Heart right ventricle (tissue), 16 donors: ENCODE results near the gene LAD1. TPM values are rescaled to one million over a fixed set of nuclear protein-coding genes. Genes with fewer than 3 reads are reported as not detected.

Source experiments
- ATAC-seq, 8 donors: fragments of 200-7000 bp; cut with Tn5 transposase; one replicate each; pipeline ENCODE4 v1.9.1; 2020; ENCODE audit warnings: mild to moderate bottlenecking in 8 of 8, moderate library complexity in 8 of 8, moderate number of reproducible peaks in 1 of 8
- DNase-seq, 2 donors: peaks; one replicate each; pipeline ENCODE4 v3.0.0-alpha.2; 2020
- H3K27ac ChIP-seq, 10 donors: fragments of 200-600 bp; sonication (generic) in 2 of 10; one replicate each; pipeline versions ENCODE4 v1.5.0 to v1.8.0; 2020 to 2022; ENCODE audit warnings: mild to moderate bottlenecking in 3 of 10
- H3K27me3 ChIP-seq, 7 donors: fragments of 200-600 bp; one replicate each; pipeline ENCODE4 v1.8.0; 2021 to 2022; ENCODE audit warnings: mild to moderate bottlenecking in 2 of 7
- H3K36me3 ChIP-seq, 9 donors: fragments of 200-600 bp; sonication (generic) in 1 of 9; one replicate each; pipeline versions ENCODE4 v1.5.0 to v1.8.0; 2020 to 2022; ENCODE audit warnings: mild to moderate bottlenecking in 2 of 9
- H3K4me1 ChIP-seq, 9 donors: fragments of 200-600 bp; sonication (generic) in 1 of 9; one replicate each; pipeline versions ENCODE4 v1.5.0 to v1.8.0; 2020 to 2022; ENCODE audit warnings: mild to moderate bottlenecking in 4 of 9
- H3K4me3 ChIP-seq, 10 donors: fragments of 200-600 bp; sonication (generic) in 2 of 10; one replicate each; pipeline versions ENCODE4 v1.5.0 to v1.8.0; 2020 to 2022; ENCODE audit warnings: mild to moderate bottlenecking in 7 of 10, moderate library complexity in 2 of 10
- H3K9me3 ChIP-seq, 11 donors: fragments of 200-600 bp in 10 of 11; sonication (generic) in 2 of 11; one replicate each; pipeline versions ENCODE4 v1.5.0 to v1.8.0; 2013 to 2022; ENCODE audit warnings: mild to moderate bottlenecking in 2 of 11, control low read depth in 1 of 11, moderate library complexity in 1 of 11
- CTCF ChIP-seq, 9 donors: fragments of 200-600 bp; sonication (generic) in 2 of 9; IDR thresholded peaks; one replicate each; pipeline versions ENCODE4 v1.5.0 to v1.8.0; 2021 to 2022; ENCODE audit warnings: antibody characterized with exemption in 9 of 9, mild to moderate bottlenecking in 5 of 9, moderate library complexity in 1 of 9
- WGBS, 2 donors: extraction: QIAGEN DNeasy Blood & Tissue Kit; methylation state at CpG; one replicate each; pipeline ENCODE4 v1.1.7; 2013; ENCODE audit warnings: inconsistent platforms in 1 of 2; 5-methylcytosine and 5-hydroxymethylcytosine counted together
- intact Hi-C, 10 donors: fragments of 100-400 bp; cut with DNase I; formaldehyde crosslinking; loops; one replicate each; pipeline versions ENCODE4 v1.11.1 to v1.14.2; 2022
- polyA plus RNA-seq, 2 donors: library from polyadenylated mRNA; stranded (reverse); fragments of 200-250 nt; gene quantifications; one replicate each; pipeline ENCODE4 v1.2.3, GENCODE V29; 2013
- total RNA-seq, 10 donors: library from RNA; stranded (reverse); fragmentation: NEBNext Ultra II Directional in 3 of 10; extraction: Animal tissue kit (Norgen Biotek cat#: 25700) in 3 of 10; gene quantifications; one replicate each; pipeline versions ENCODE4 v1.2.1 to v1.2.4, GENCODE V29; 2021 to 2023
- donor health status: Arrhythmogenic right ventricular cardiomyopathy.
- donor health status: ischemic (EF 13 %, LVEDD 7.1; RV severe dilation, severe dysfunction).
- donor health status: healthy with polysubstance abuse.
- donor health status: DM: no; HTN: yes; CAD: no.
- donor health status: DM: no; HTN: no; CAD: no.
- donor health status: ischemic (EF 25% LVEDD 6.9; RV normal size, moderate dysfunction).
- donor health status: ischemic (EF 25% LVEDD 5.7; RV mildly dilated, moderate dysfunction).
- donor health status: healthy.
- donor health status: DM: yes; HTN: yes; CAD: no.
- donor health status: Ischemic cardiomyopathy.
- donor health status: ischemic (EF 35%, LVEDD 5.7; RV mildly dilated, moderate dysfunction).
- donor health status: nonischemic (EF 11% LVEDD 7.7; RV severe dilation, severe dysfunction).
- donor health status: DM: yes; HTN: yes; CAD: no.
- donor health status: PGD.
- donor health status: ischemic (EF 29% LVEDD 5.4; RV normal size, mild dysfunction).
- donor health status: nonischemic (EF 23%, LVEDD 6.1; RV moderate dilation, normal function).

Gene LAD1
- total and polyA plus RNA-seq, 12 donors: 0.85 to 42.2 (median 2.9) TPM

GRCh38 chr1:201377611-201378092, 21.5 kb downstream of the LAD1 start, which contains the start of gene TNNT2:
TNNT2 (minus strand) TSS chr1:201377680; CDS start chr1:201373254, 4,426 bp downstream.
- peak within 1 kb of the TSS; percentile 85 to 99 (median 92) for H3K27ac ChIP-seq
- H3K9me3 ChIP-seq: no peaks in the 10 kb centered on the region
- intact Hi-C loops: no loop called here
- H3K4me1 ChIP-seq: peaks cover 0 to 48% (median 15%) of the 10 kb centered on the region in 9 donors
- DNase-seq (peak; percentile 69 to 81), ATAC-seq (peak; percentile 51 to 75 (median 68))
- WGBS, 2 donors: 25 to 40% methylated on average over 9 of the region's 9 CpGs
- TF ChIP-seq CTCF (IDR thresholded peaks at IDR 0.05): no peak
- H3K36me3 ChIP-seq: peaks cover 0 to 19% (median 0%) of the 10 kb centered on the region in 9 donors
- H3K27me3 ChIP-seq: no peaks in the 10 kb centered on the region
- H3K4me3 ChIP-seq: peak within 1 kb of the TSS; percentile 40 to 73 (median 56)

DNA sequence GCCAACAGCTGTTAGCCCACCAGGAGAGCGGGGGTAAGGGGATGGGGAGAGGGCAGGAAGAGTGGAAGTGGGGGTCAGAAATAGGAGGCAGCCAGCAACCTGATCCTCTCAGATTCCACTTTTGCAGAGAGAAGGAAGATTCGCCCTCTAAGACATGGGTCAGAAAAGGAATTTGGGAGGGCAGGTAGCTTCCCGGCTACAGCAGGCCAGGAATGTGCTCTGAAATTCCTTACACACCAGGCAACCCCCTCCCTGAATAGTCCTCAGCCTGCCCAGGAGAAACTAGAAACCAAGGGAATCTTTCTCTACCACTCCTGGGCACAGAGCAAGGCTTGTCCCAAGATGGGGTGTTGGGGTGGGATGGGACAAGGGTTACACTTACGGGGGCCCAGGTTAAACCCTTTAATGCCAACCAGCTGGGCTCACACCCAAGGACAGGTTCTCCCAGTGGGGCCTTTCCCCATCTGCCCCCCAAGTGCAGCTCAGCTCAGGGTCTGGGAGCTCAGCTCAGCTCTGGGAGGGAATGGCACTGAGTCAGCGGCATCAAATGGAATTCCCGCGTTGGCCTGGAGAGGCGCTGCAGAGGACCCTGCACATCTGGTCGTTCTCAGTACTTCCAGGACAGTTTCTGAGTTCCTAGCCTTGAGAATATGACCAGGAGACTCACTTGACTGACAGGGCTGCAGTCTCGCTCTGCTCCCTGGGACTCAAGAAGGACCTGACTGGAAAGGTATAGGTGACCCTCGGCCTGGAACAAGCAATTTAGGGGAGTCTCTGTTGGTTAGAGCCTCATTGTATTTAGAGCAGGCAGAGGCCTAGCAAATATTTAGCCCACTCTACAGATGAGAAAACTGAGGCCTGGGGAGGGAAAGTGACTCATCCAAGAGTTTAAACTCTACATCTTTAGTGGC, 22.4 kb downstream of the LAD1 start:
- ATAC-seq (peak in 6 of 8 donors; percentile 0 to 28 (median 18)), DNase-seq (no peak)
- intact Hi-C loops: no loop called here
- Histone ChIP-seq H3K9me3 (no peaks in the 10 kb centered on the region), H3K27ac (peak overlapping the region; percentile 74 to 99 (median 90)), H3K4me3 (peak overlapping the region; percentile 40 to 73 (median 56)), H3K36me3 (peaks cover 0 to 29% (median 0%) of the 10 kb centered on the region in 9 donors), H3K27me3 (no peaks in the 10 kb centered on the region), H3K4me1 (peaks cover 0 to 51% (median 14%) of the 10 kb centered on the region in 9 donors)
- peak in 8 of 9 donors; percentile 32 to 60 (median 40) for TF ChIP-seq CTCF (IDR thresholded peaks at IDR 0.05)
- 30 to 40% methylated on average over 11 of the region's 11 CpGs for WGBS, 2 donors

DNA sequence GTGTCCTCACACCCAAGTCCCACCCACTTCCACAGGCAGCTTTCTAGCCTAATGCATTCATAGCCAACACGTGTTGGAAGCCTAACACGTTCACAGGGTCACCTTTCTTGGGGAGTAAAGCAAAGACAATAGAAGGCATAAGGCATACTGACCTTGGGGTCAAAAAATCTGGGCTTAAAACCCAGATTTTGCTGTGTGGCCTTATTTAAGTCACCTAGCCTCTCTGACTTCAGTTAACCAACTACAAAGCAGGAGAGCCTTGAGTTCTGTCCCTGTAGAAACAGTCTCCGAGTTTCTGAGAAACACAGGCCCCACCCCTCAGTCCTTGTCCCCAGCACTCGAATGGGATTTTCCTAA, 23.0 kb downstream of the LAD1 start:
- peaks cover 0 to 51% (median 16%) of the 10 kb centered on the region in 9 donors for H3K4me1 ChIP-seq
- peak overlapping the region; percentile 74 to 99 (median 90) for H3K27ac ChIP-seq
- no peaks in the 10 kb centered on the region for H3K27me3 ChIP-seq
- no peak for TF ChIP-seq CTCF (IDR thresholded peaks at IDR 0.05)
- no peak for DNase-seq
- WGBS, 2 donors: 25 to 43% methylated on average over 4 of the region's 4 CpGs
- peaks cover 0 to 35% (median 0%) of the 10 kb centered on the region in 9 donors for H3K36me3 ChIP-seq
- ATAC-seq: no peak
- peak overlapping the region; percentile 40 to 73 (median 56) for H3K4me3 ChIP-seq
- intact Hi-C loops: no loop called here
- H3K9me3 ChIP-seq: no peaks in the 10 kb centered on the region

DNA sequence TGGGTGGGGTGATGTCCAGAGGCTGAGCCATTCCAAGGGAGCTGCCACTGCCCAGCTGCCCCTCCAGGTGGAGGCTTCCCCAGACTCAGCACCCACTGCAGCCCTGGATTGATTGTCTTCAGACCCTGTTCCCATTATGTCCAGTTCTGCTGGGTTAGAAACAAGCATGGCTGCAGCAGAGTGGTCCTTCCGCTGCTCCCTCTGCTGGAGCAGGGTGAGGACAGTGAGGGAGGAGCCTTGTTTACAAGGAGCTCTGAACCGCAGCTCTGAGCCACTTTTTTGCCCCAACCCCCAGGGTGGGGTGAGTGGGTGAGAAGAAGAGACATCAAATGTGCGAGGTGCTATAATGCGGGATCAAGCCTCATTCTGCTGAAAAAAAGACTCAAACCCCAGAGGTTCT, 24.0 kb downstream of the LAD1 start:
- ATAC-seq (peak in 2 of 8 donors; percentile 0 to 1), DNase-seq (no peak)
- Histone ChIP-seq H3K9me3 (no peaks in the 10 kb centered on the region), H3K4me3 (peak overlapping the region; percentile 40 to 73 (median 56)), H3K27me3 (no peaks in the 10 kb centered on the region), H3K36me3 (peaks cover 0 to 43% (median 0%) of the 10 kb centered on the region in 9 donors), H3K27ac (peak overlapping the region; percentile 74 to 99 (median 90)), H3K4me1 (peaks cover 0 to 51% (median 15%) of the 10 kb centered on the region in 9 donors)
- intact Hi-C loops: no loop called here
- TF ChIP-seq CTCF (IDR thresholded peaks at IDR 0.05): peak in 4 of 9 donors; percentile 9 to 43 (median 36)
- 37 to 42% methylated on average over 4 of the region's 4 CpGs for WGBS, 2 donors
